WTC11 (cell line): Measurements from ENCODE around the gene SYT8. TPM values are rescaled to one million over a fixed set of nuclear protein-coding genes. Genes with fewer than 3 reads are reported as not detected.

Experiments used
- ATAC-seq: fragments of 200-7000 bp; cut with Tn5 transposase; 2 replicates; pipeline ENCODE4 v1.10.0; 2021; ENCODE audit warnings: mild to moderate bottlenecking, moderate library complexity
- CTCF ChIA-PET: fragments of 300-600 bp; sonication (Branson Sonifier 250); formaldehyde crosslinking; loops from one replicate; lab custom pipeline; 2021; ENCODE audit warnings: antibody characterized with exemption; lab: Charles Lee
- POLR2A ChIA-PET: fragments of 350-600 bp; sonication (Branson Sonifier 250); formaldehyde crosslinking; loops from one replicate; lab custom pipeline; 2021; ENCODE audit warnings: antibody characterized with exemption; lab: Charles Lee
- DNase-seq: peaks from one replicate; pipeline ENCODE4 v3.0.0; 2021; ENCODE audit warnings: low spot score
- H3K27ac Mint-ChIP-seq: 2 replicates; pipeline ENCODE4 v1.8.0; 2021; ENCODE audit warnings: mixed read lengths
- H3K27me3 Mint-ChIP-seq: 2 replicates; pipeline ENCODE4 v1.8.0; 2021; ENCODE audit warnings: low read depth, mild to moderate bottlenecking, moderate library complexity, mixed read lengths
- H3K36me3 Mint-ChIP-seq: 2 replicates; pipeline ENCODE4 v1.8.0; 2021; ENCODE audit warnings: mixed read lengths
- H3K4me1 Mint-ChIP-seq: 2 replicates; pipeline ENCODE4 v1.8.0; 2022; ENCODE audit warnings: mixed read lengths
- H3K4me3 Mint-ChIP-seq: 2 replicates; pipeline ENCODE4 v1.8.0; 2021; ENCODE audit warnings: mild to moderate bottlenecking, moderate library complexity, mixed read lengths
- H3K9me3 Mint-ChIP-seq: 2 replicates; pipeline ENCODE4 v1.8.0; 2021; ENCODE audit warnings: mixed read lengths
- ATF1 ChIP-seq: sonication (generic); formaldehyde crosslinking; IDR thresholded peaks from 2 replicates; pipeline ENCODE4 v1.8.1; 2023; ENCODE audit warnings: mild to moderate bottlenecking, moderate library complexity, missing genetic modification reagents
- CBFB ChIP-seq: sonication (generic); formaldehyde crosslinking; IDR thresholded peaks from 2 replicates; pipeline ENCODE4 v1.8.1; 2022; ENCODE audit warnings: mild to moderate bottlenecking, low read depth, missing genetic modification reagents
- FOXJ3 ChIP-seq: sonication (generic); formaldehyde crosslinking; IDR thresholded peaks from 2 replicates; pipeline ENCODE4 v1.9.0; 2021; ENCODE audit warnings: missing genetic modification reagents, mild to moderate bottlenecking, borderline replicate concordance
- HMGA2 ChIP-seq: fragments of 250-450 bp; sonication (Bioruptor Pico); IDR thresholded peaks from 2 replicates; pipeline ENCODE4 v1.4.0; 2021; ENCODE audit warnings: mild to moderate bottlenecking, moderate library complexity
- JUN ChIP-seq: sonication (generic); formaldehyde crosslinking; IDR thresholded peaks from 2 replicates; pipeline ENCODE4 v1.8.0; 2023; ENCODE audit warnings: mild to moderate bottlenecking, missing genetic modification reagents
- NFYB ChIP-seq: sonication (generic); formaldehyde crosslinking; conservative IDR thresholded peaks from 2 replicates; pipeline ENCODE4 v1.8.0; 2022; ENCODE audit warnings: low read depth, missing genetic modification reagents
- ZNF263 ChIP-seq: sonication (generic); formaldehyde crosslinking; IDR thresholded peaks from 2 replicates; pipeline ENCODE4 v1.8.1; 2022; ENCODE audit warnings: low read depth, mild to moderate bottlenecking, moderate library complexity, missing genetic modification reagents
- total RNA-seq: library from RNA; stranded (reverse); gene quantifications from 3 replicates; pipeline ENCODE4 v1.2.3, GENCODE V29; 2021
- TF ChIP-seq, protein P1 (sequence below): fragments of 250-450 bp; sonication (Bioruptor Pico); IDR thresholded peaks from 2 replicates; pipeline ENCODE4 v1.9.0; 2021; ENCODE audit warnings: mild to moderate bottlenecking
- TF ChIP-seq, protein P2 (sequence below): sonication (generic); formaldehyde crosslinking; IDR thresholded peaks from 2 replicates; pipeline ENCODE4 v1.8.0; 2022; ENCODE audit warnings: mild to moderate bottlenecking, missing genetic modification reagents
- TF ChIP-seq, protein P3 (sequence below): fragments of 200-600 bp; IDR thresholded peaks from 2 replicates; pipeline ENCODE4 v1.8.0; 2022; ENCODE audit warnings: antibody characterized with exemption
- TF ChIP-seq, protein P4 (sequence below): sonication (generic); formaldehyde crosslinking; IDR thresholded peaks from 2 replicates; pipeline ENCODE4 v1.8.0; 2023; ENCODE audit warnings: missing genetic modification reagents, mild to moderate bottlenecking, borderline replicate concordance
- TF ChIP-seq, protein P5 (sequence below): fragments of 250-450 bp; sonication (Bioruptor Pico); IDR thresholded peaks from 2 replicates; pipeline ENCODE4 v1.9.0; 2021; ENCODE audit warnings: mild to moderate bottlenecking, borderline replicate concordance
- TF ChIP-seq, protein P6 (sequence below): sonication (generic); formaldehyde crosslinking; IDR thresholded peaks from 2 replicates; pipeline ENCODE4 v1.8.1; 2022; ENCODE audit warnings: mild to moderate bottlenecking, moderate library complexity, missing genetic modification reagents
- TF ChIP-seq, protein P7 (sequence below): sonication (generic); formaldehyde crosslinking; IDR thresholded peaks from 2 replicates; pipeline ENCODE4 v1.8.0; 2023; ENCODE audit warnings: missing genetic modification reagents

SYT8 gene
- total RNA-seq, 1 experiment from 2014 or later, result 0.37 TPM

DNA sequence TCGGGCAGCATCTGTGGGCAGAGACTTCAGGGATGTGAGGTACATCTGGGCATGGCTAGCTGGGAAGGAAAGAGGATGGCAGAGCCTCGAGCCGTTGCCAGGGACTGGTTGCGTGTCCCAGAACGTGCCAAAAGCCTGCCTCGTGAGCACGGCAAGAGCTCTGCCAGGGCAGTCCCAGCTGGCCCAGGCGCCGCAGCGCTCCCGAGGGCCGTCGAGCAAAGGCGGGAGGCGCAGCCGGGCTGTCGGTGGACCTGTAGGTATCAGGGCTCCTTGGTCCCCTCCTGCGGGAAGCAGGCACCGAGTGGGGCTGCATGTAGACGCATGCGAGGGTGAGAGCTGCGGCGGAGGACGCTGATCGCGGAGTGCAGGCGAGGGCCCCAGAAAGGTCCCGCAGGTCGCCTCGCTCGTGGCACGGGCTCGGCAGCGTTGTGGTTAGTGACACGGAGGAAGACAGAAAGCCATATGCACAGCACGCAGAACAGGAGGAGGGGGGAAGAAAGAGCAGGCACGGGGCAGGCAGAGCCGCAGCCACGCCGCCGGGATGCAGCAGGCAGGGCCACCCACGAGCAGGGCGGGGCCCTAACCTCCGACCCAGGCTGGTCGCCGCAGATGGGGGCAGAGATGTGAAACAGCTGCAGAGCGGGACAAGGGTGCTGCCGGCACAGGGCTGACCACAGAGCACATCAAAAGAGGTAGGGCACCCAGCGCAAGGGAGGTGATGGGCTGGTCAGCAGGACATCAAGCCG is 36.1 kb downstream of the SYT8 start (continued):
- TF ChIP-seq, protein P1, sequence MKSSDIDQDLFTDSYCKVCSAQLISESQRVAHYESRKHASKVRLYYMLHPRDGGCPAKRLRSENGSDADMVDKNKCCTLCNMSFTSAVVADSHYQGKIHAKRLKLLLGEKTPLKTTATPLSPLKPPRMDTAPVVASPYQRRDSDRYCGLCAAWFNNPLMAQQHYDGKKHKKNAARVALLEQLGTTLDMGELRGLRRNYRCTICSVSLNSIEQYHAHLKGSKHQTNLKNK (CRISPR knock-in tag), result no peak
- TF ChIP-seq CBFB (CRISPR knock-in tag) (no peak), ATF1 (CRISPR knock-in tag) (no peak)

DNA sequence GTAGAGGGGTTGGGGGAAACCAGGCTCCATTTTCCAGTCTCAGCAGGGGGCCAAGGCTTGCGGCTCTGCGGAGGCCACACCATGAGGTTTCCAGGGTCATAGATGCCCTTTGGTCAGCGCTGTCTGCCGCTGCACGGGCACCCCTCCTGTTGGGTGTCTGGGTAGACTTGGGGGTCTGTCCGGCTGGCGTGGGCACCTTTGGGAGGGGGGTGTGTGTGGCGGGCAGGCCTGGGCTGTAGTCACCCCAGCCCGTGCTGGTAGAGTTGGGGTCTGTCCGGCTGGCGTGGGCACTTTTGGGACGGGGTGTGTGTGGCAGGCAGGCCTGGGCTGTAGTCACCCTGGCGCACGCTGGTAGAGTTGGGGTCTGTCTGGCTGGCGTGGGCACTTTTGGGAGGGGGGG is 36.7 kb downstream of the SYT8 start:
- no peaks in the 10 kb centered on the region for H3K9me3 Mint-ChIP-seq
- ChIA-PET CTCF (interaction anchor here (1.5 to 3.0 kb wide), 4 partner anchors 11 to 279 kb away, joined by 3 to 18 read pairs (median 12); no protein-coding TSS in a partner anchor), POLR2A (no interaction called here)
- no peaks in the 10 kb centered on the region for H3K27me3 Mint-ChIP-seq
- no peak for DNase-seq
- no peak overlapping the region for H3K27ac Mint-ChIP-seq
- no peaks in the 10 kb centered on the region for H3K36me3 Mint-ChIP-seq
- H3K4me3 Mint-ChIP-seq, result no peak overlapping the region
- TF ChIP-seq, protein P2, sequence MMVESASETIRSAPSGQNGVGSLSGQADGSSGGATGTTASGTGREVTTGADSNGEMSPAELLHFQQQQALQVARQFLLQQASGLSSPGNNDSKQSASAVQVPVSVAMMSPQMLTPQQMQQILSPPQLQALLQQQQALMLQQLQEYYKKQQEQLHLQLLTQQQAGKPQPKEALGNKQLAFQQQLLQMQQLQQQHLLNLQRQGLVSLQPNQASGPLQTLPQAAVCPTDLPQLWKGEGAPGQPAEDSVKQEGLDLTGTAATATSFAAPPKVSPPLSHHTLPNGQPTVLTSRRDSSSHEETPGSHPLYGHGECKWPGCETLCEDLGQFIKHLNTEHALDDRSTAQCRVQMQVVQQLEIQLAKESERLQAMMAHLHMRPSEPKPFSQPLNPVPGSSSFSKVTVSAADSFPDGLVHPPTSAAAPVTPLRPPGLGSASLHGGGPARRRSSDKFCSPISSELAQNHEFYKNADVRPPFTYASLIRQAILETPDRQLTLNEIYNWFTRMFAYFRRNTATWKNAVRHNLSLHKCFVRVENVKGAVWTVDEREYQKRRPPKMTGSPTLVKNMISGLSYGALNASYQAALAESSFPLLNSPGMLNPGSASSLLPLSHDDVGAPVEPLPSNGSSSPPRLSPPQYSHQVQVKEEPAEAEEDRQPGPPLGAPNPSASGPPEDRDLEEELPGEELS (CRISPR knock-in tag), result no peak
- TF ChIP-seq HMGA2 (CRISPR knock-in tag) (no peak), NFYB (CRISPR knock-in tag) (no peak)
- TF ChIP-seq, protein P3, sequence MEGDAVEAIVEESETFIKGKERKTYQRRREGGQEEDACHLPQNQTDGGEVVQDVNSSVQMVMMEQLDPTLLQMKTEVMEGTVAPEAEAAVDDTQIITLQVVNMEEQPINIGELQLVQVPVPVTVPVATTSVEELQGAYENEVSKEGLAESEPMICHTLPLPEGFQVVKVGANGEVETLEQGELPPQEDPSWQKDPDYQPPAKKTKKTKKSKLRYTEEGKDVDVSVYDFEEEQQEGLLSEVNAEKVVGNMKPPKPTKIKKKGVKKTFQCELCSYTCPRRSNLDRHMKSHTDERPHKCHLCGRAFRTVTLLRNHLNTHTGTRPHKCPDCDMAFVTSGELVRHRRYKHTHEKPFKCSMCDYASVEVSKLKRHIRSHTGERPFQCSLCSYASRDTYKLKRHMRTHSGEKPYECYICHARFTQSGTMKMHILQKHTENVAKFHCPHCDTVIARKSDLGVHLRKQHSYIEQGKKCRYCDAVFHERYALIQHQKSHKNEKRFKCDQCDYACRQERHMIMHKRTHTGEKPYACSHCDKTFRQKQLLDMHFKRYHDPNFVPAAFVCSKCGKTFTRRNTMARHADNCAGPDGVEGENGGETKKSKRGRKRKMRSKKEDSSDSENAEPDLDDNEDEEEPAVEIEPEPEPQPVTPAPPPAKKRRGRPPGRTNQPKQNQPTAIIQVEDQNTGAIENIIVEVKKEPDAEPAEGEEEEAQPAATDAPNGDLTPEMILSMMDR, result no peak
- TF ChIP-seq, protein P4, sequence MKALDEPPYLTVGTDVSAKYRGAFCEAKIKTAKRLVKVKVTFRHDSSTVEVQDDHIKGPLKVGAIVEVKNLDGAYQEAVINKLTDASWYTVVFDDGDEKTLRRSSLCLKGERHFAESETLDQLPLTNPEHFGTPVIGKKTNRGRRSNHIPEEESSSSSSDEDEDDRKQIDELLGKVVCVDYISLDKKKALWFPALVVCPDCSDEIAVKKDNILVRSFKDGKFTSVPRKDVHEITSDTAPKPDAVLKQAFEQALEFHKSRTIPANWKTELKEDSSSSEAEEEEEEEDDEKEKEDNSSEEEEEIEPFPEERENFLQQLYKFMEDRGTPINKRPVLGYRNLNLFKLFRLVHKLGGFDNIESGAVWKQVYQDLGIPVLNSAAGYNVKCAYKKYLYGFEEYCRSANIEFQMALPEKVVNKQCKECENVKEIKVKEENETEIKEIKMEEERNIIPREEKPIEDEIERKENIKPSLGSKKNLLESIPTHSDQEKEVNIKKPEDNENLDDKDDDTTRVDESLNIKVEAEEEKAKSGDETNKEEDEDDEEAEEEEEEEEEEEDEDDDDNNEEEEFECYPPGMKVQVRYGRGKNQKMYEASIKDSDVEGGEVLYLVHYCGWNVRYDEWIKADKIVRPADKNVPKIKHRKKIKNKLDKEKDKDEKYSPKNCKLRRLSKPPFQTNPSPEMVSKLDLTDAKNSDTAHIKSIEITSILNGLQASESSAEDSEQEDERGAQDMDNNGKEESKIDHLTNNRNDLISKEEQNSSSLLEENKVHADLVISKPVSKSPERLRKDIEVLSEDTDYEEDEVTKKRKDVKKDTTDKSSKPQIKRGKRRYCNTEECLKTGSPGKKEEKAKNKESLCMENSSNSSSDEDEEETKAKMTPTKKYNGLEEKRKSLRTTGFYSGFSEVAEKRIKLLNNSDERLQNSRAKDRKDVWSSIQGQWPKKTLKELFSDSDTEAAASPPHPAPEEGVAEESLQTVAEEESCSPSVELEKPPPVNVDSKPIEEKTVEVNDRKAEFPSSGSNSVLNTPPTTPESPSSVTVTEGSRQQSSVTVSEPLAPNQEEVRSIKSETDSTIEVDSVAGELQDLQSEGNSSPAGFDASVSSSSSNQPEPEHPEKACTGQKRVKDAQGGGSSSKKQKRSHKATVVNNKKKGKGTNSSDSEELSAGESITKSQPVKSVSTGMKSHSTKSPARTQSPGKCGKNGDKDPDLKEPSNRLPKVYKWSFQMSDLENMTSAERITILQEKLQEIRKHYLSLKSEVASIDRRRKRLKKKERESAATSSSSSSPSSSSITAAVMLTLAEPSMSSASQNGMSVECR (CRISPR knock-in tag), result no peak
- peaks cover 2% of the 10 kb centered on the region; the same call in 1 of the 2 replicates for H3K4me1 Mint-ChIP-seq
- ATAC-seq, result no peak

DNA sequence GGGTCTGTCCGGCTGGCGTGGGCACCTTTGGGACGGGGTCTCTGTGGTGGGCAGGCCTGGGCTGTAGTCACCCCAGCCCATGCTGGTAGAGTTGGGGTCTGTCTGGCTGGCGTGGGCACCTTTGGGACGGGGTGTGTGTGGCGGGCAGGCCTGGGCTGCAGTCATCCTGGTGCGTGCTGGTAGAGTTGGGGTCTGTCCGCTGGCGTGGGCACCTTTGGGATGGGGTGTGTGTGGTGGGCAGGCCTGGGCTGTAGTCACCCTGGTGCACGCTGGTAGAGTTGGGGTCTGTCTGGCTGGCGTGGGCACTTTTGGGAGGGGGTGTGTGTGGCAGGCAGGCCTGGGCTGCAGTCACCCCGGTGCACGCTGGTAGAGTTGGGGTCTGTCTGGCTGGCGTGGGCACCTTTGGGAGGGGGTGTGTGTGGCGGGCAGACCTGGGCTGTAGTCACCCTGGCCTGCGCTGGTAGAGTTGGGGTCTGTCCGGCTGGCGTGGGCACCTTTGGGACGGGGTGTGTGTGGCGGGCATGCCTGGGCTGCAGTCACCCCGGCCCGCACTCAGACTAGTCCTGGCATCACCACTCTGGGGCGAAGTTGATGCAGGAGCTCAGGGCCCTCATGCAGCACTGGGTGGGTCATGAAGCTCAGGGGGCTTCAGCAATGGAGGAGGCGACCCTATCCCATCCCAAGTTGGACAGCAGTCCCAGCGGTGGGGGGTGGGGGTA is 37.6 kb downstream of the SYT8 start:
- ChIA-PET POLR2A (no interaction called here), CTCF (interaction anchor here (1.9 kb wide), 1 partner anchor 10 kb away, joined by 9 read pairs; no protein-coding TSS in a partner anchor)
- H3K4me1 Mint-ChIP-seq, result peaks cover 3% of the 10 kb centered on the region; the same call in 1 of the 2 replicates
- no peaks in the 10 kb centered on the region for H3K27me3 Mint-ChIP-seq
- H3K9me3 Mint-ChIP-seq, result no peaks in the 10 kb centered on the region
- no peak overlapping the region for H3K27ac Mint-ChIP-seq
- no peak overlapping the region for H3K4me3 Mint-ChIP-seq
- DNase-seq (no peak), ATAC-seq (no peak)
- H3K36me3 Mint-ChIP-seq, result no peaks in the 10 kb centered on the region
- TF ChIP-seq FOXJ3 (CRISPR knock-in tag) (no peak), JUN (CRISPR knock-in tag) (no peak), ZNF263 (no peak), ATF1 (CRISPR knock-in tag) (no peak)
- TF ChIP-seq, protein P5, sequence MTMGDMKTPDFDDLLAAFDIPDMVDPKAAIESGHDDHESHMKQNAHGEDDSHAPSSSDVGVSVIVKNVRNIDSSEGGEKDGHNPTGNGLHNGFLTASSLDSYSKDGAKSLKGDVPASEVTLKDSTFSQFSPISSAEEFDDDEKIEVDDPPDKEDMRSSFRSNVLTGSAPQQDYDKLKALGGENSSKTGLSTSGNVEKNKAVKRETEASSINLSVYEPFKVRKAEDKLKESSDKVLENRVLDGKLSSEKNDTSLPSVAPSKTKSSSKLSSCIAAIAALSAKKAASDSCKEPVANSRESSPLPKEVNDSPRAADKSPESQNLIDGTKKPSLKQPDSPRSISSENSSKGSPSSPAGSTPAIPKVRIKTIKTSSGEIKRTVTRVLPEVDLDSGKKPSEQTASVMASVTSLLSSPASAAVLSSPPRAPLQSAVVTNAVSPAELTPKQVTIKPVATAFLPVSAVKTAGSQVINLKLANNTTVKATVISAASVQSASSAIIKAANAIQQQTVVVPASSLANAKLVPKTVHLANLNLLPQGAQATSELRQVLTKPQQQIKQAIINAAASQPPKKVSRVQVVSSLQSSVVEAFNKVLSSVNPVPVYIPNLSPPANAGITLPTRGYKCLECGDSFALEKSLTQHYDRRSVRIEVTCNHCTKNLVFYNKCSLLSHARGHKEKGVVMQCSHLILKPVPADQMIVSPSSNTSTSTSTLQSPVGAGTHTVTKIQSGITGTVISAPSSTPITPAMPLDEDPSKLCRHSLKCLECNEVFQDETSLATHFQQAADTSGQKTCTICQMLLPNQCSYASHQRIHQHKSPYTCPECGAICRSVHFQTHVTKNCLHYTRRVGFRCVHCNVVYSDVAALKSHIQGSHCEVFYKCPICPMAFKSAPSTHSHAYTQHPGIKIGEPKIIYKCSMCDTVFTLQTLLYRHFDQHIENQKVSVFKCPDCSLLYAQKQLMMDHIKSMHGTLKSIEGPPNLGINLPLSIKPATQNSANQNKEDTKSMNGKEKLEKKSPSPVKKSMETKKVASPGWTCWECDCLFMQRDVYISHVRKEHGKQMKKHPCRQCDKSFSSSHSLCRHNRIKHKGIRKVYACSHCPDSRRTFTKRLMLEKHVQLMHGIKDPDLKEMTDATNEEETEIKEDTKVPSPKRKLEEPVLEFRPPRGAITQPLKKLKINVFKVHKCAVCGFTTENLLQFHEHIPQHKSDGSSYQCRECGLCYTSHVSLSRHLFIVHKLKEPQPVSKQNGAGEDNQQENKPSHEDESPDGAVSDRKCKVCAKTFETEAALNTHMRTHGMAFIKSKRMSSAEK (CRISPR knock-in tag), result no peak
- TF ChIP-seq, protein P6, sequence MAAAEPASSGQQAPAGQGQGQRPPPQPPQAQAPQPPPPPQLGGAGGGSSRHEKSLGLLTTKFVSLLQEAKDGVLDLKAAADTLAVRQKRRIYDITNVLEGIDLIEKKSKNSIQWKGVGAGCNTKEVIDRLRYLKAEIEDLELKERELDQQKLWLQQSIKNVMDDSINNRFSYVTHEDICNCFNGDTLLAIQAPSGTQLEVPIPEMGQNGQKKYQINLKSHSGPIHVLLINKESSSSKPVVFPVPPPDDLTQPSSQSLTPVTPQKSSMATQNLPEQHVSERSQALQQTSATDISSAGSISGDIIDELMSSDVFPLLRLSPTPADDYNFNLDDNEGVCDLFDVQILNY (CRISPR knock-in tag), result no peak
- TF ChIP-seq, protein P7, sequence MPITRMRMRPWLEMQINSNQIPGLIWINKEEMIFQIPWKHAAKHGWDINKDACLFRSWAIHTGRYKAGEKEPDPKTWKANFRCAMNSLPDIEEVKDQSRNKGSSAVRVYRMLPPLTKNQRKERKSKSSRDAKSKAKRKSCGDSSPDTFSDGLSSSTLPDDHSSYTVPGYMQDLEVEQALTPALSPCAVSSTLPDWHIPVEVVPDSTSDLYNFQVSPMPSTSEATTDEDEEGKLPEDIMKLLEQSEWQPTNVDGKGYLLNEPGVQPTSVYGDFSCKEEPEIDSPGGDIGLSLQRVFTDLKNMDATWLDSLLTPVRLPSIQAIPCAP, result no peak
